ENCODE results near the gene C18orf32. TPM values are rescaled to one million over a fixed set of nuclear protein-coding genes. Genes with fewer than 3 reads are reported as not detected.

C18orf32 gene
- total and polyA plus RNA-seq, 2 donors (not counting 3 experiments of a cell fraction or from before 2014, with no cell fraction given): 20.4 to 27.4 TPM

DNA sequence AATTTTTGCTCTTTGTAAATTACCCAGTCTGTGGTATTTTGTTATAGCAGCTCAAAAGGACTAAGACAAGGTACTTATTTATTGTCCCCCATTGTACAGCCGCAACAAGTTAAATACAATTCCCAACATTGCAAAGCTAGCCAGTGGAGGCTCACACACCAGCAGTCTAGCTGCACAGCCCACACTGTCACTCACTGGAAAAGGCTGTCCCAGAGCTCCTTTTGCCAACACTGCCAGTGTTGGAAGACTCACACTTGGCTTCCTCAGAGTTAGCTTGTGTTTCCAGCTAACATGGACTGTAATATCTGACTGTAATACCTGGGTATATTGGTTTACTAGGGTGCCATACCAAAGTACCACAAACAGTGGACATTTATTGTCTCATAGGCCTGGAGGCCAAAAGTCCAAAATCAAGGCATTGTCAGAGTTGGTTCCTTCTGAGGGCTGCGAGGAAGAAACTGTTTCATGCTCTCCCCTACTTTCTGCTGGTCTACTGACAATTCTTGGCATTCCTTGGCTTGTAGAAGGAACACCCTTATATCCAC, 19.9 kb downstream of the C18orf32 start:
- no TSS peak for BruUV-seq (replicated peaks)
- POLR2A ChIA-PET: interaction anchor here (0.6 kb wide), 1 partner anchor 282 kb away, joined by 3 read pairs; no protein-coding TSS in a partner anchor

More for the DNA sequence above, 19.9 kb downstream of the C18orf32 start:
- Histone ChIP-seq H3K27me3 (ENCODE audit: control insufficient read depth in 2 of 2, insufficient read depth in 2 of 2, low read length in 2 of 2) (peaks cover 1 to 2% of the 10 kb centered on the region in 2 experiments), H3K4me3 (replicated peaks in 1 of 3; ENCODE audit: insufficient read depth in 1 of 3, low read depth in 1 of 3, low read length in 3 of 3) (no peak overlapping the region), H3K4me1 (ENCODE audit: control insufficient read depth, extremely low read depth, insufficient read depth, low read length) (no peaks in the 10 kb centered on the region), H3K9ac (replicated peaks; ENCODE audit: extremely low read depth, insufficient read depth, low read length) (no peak overlapping the region), H3K36me3 (ENCODE audit: control insufficient read depth in 2 of 2, extremely low read depth in 1 of 2, insufficient read depth in 2 of 2, low read length in 2 of 2) (no peaks in the 10 kb centered on the region), H4K20me1 (replicated peaks; ENCODE audit: control insufficient read depth, extremely low read depth, insufficient read depth, low read length) (no peaks in the 10 kb centered on the region), H3K27ac (ENCODE audit: insufficient read depth, low read depth, low read length) (no peak overlapping the region), H3K79me2 (ENCODE audit: control insufficient read depth, insufficient read depth, low read length) (no peaks in the 10 kb centered on the region), H3K4me2 (ENCODE audit: insufficient read depth, low read length) (no peak overlapping the region), H3K9me1 (replicated peaks; ENCODE audit: control insufficient read depth, extremely low read depth, insufficient read depth, low read length) (no peaks in the 10 kb centered on the region), H2AFZ (ENCODE audit: low read depth, low read length) (no peak overlapping the region), H3K9me3 (replicated peaks; ENCODE audit: control insufficient read depth, insufficient read depth, low read length) (no peaks in the 10 kb centered on the region)
- FAIRE-seq: no peak
- TF ChIP-seq EZH2 (IDR thresholded peaks at IDR 0.05; ENCODE audit: borderline replicate concordance, low read depth, low read length, severe bottlenecking) (no peak), MAX (IDR thresholded peaks at IDR 0.05; ENCODE audit: insufficient read depth, insufficient read length) (no peak), FOS (IDR thresholded peaks at IDR 0.05; ENCODE audit: borderline replicate concordance, insufficient read depth, low read length) (no peak), MYC (IDR thresholded peaks at IDR 0.05; ENCODE audit: low read depth, low read length) (no peak), CTCF (IDR thresholded peaks at IDR 0.05; ENCODE audit: extremely low read depth in 1 of 2, insufficient read depth in 1 of 2, low read depth in 1 of 2, low read length in 2 of 2) (no peak)
- CTCF ChIA-PET: interaction anchor here (1.2 to 3.8 kb wide), 4 partner anchors 19 to 394 kb away, joined by 3 to 33 read pairs (median 10); partner anchors contain the start of gene C18orf32
- intact Hi-C loops (cut with micrococcal nuclease): loop anchor here (10.0 kb wide), 1 partner anchor 922 kb away; no protein-coding TSS in a partner anchor
- dilution Hi-C loops (cut with MboI; ENCODE audit: extremely low pct_ligation_motif_present, low sequenced_read_pairs): no loop called here
- DNase-seq (ENCODE audit: low read depth, low spot score): no peak

All from endothelial cell of umbilical vein (primary cell).